Neuronal stem cell (in vitro differentiated cells): Measurements from ENCODE around the gene CCNYL1.
"Not testable (repeated sequence)": the region's sequence is repeated elsewhere in the genome, so short reads cannot be mapped to it uniquely, and the experiment has no call there.

ENCODE experiments used
- DNase-seq: peaks from one replicate; pipeline ENCODE4 v3.0.0-alpha.2; 2013; ENCODE audit warnings: low spot score
- H2AFZ ChIP-seq: one replicate; pipeline ENCODE4 v1.6.1; 2013; ENCODE audit warnings: mild to moderate bottlenecking, low read length, inconsistent platforms
- H2AK5ac ChIP-seq: 2 replicates; pipeline ENCODE4 v1.6.1; 2013; ENCODE audit warnings: low read depth, mild to moderate bottlenecking, inconsistent platforms, low read length, moderate library complexity, mixed read lengths
- H2BK120ac ChIP-seq: 2 replicates; pipeline ENCODE4 v1.6.1; 2013; ENCODE audit warnings: low read depth, mild to moderate bottlenecking, inconsistent platforms, low read length, moderate library complexity, mixed read lengths
- H2BK12ac ChIP-seq: one replicate; pipeline ENCODE4 v1.6.1; 2013; ENCODE audit warnings: low read length, inconsistent platforms
- H2BK15ac ChIP-seq: 2 replicates; pipeline ENCODE4 v1.6.1; 2013; ENCODE audit warnings: mild to moderate bottlenecking, low read length, inconsistent platforms, mixed read lengths
- H2BK5ac ChIP-seq: one replicate; pipeline ENCODE4 v1.6.1; 2013; ENCODE audit warnings: inconsistent platforms, mild to moderate bottlenecking, low read length, moderate library complexity
- H3K14ac ChIP-seq: one replicate; pipeline ENCODE4 v1.6.1; 2013; ENCODE audit warnings: low read length, inconsistent platforms
- H3K18ac ChIP-seq: 2 replicates; pipeline ENCODE4 v1.6.1; 2013; ENCODE audit warnings: low read length, inconsistent platforms
- H3K23ac ChIP-seq: 2 replicates; pipeline ENCODE4 v1.6.1; 2013; ENCODE audit warnings: low read depth, mild to moderate bottlenecking, mixed read lengths, low read length, inconsistent platforms; ENCODE audit not compliant: poor library complexity
- H3K27ac ChIP-seq: replicated peaks from 3 replicates; pipeline ENCODE4 v1.5.1; 2013; ENCODE audit warnings: low read length, inconsistent platforms
- H3K27me3 ChIP-seq, 3 experiments: 2 replicates each; pipeline ENCODE4 v1.6.1; 2013; ENCODE audit warnings: low read length in 3 of 3, mild to moderate bottlenecking in 2 of 3, inconsistent platforms in 1 of 3, low read depth in 1 of 3, mixed read lengths in 1 of 3, moderate library complexity in 1 of 3; ENCODE audit not compliant: control insufficient read depth in 3 of 3, insufficient read depth in 3 of 3
- H3K36me3 ChIP-seq, 2 donors: replicated peaks in 1 of 2; 2 replicates each; pipeline ENCODE4 v1.6.1; 2013; ENCODE audit warnings: low read length in 2 of 2; ENCODE audit not compliant: control insufficient read depth in 2 of 2, insufficient read depth in 2 of 2
- H3K4ac ChIP-seq: 2 replicates; pipeline ENCODE4 v1.6.1; 2013; ENCODE audit warnings: inconsistent platforms, mild to moderate bottlenecking, low read length, moderate library complexity
- H3K4me1 ChIP-seq, 2 donors: 1 replicate in 1 of 2; 2 replicates in 1 of 2; pipeline ENCODE4 v1.6.1; 2013; ENCODE audit warnings: low read length in 2 of 2, low read depth in 1 of 2; ENCODE audit not compliant: control insufficient read depth in 2 of 2, insufficient read depth in 1 of 2
- H3K4me2 ChIP-seq: one replicate; pipeline ENCODE4 v1.6.1; 2013; ENCODE audit warnings: mild to moderate bottlenecking, low read length, inconsistent platforms; ENCODE audit not compliant: insufficient read depth, poor library complexity, severe bottlenecking
- H3K4me3 ChIP-seq, 2 donors: 2 replicates each; pipeline ENCODE4 v1.5.1; 2013; ENCODE audit warnings: low read length in 2 of 2, mild to moderate bottlenecking in 2 of 2, inconsistent platforms in 1 of 2, moderate library complexity in 1 of 2
- H3K79me1 ChIP-seq: one replicate; pipeline ENCODE4 v1.6.1; 2013; ENCODE audit warnings: low read depth, mild to moderate bottlenecking, inconsistent platforms, low read length, moderate library complexity
- H3K9ac ChIP-seq: one replicate; pipeline ENCODE4 v1.6.1; 2013; ENCODE audit warnings: mild to moderate bottlenecking, low read depth, low read length, inconsistent platforms; ENCODE audit not compliant: poor library complexity
- H3K9me3 ChIP-seq, 2 donors: replicated peaks in 1 of 2; 2 replicates each; pipeline versions ENCODE3 to v1.6.1; 2013; ENCODE audit warnings: low read length in 2 of 2, mild to moderate bottlenecking in 2 of 2, inconsistent platforms in 1 of 2, low read depth in 1 of 2, mixed read lengths in 1 of 2, moderate library complexity in 1 of 2; ENCODE audit not compliant: control insufficient read depth in 2 of 2, insufficient read depth in 1 of 2
- H4K8ac ChIP-seq: one replicate; pipeline ENCODE4 v1.6.1; 2013; ENCODE audit warnings: low read depth, mild to moderate bottlenecking, inconsistent platforms, low read length, moderate library complexity
- H4K91ac ChIP-seq: one replicate; pipeline ENCODE4 v1.6.1; 2013; ENCODE audit warnings: low read length, low read depth, mild to moderate bottlenecking, inconsistent platforms; ENCODE audit not compliant: poor library complexity
- WGBS, 2 donors: extraction: QIAGEN DNeasy Blood & Tissue Kit; methylation state at CpG; one replicate each; pipeline ENCODE4 v1.1.7; 2013; ENCODE audit warnings: missing lambda C conversion rate in 2 of 2, mixed read lengths in 1 of 2; ENCODE audit not compliant: insufficient read length in 2 of 2, insufficient replicate concordance in 1 of 2; ENCODE audit errors: extremely low coverage in 2 of 2; 5-methylcytosine and 5-hydroxymethylcytosine counted together

CCNYL1 gene

GRCh38 chr2:207749873-207750272, 38.4 kb downstream of the CCNYL1 start:
- Histone ChIP-seq H3K9me3 (no peaks in the 10 kb centered on the region), H2AK5ac (no peak overlapping the region), H3K79me1 (no peaks in the 10 kb centered on the region), H3K18ac (no peak overlapping the region), H3K36me3 (peaks cover 9 to 41% of the 10 kb centered on the region in 2 donors), H3K4me3 (no peak overlapping the region), H3K14ac (no peak overlapping the region), H2AFZ (no peak overlapping the region), H4K8ac (no peak overlapping the region), H2BK120ac (no peak overlapping the region), H3K4me2 (no peak overlapping the region), H3K4ac (no peak overlapping the region), H3K27me3 (no peaks in the 10 kb centered on the region), H3K27ac (no peak overlapping the region), H2BK12ac (no peak overlapping the region), H3K9ac (no peak overlapping the region), H2BK15ac (no peak overlapping the region), H3K4me1 (peaks cover 7 to 13% of the 10 kb centered on the region in 2 donors), H4K91ac (no peak overlapping the region), H2BK5ac (no peak overlapping the region), H3K23ac (no peak overlapping the region)
- WGBS, 2 donors: no CpG with 5 or more reads among the region's 2 CpGs
- DNase-seq: no peak

GRCh38 chr2:207750345-207750744, 38.9 kb downstream of the CCNYL1 start:
- H2AK5ac ChIP-seq: no peak overlapping the region
- H3K27ac ChIP-seq: no peak overlapping the region
- DNase-seq: no peak
- no peak overlapping the region for H2BK120ac ChIP-seq
- H3K79me1 ChIP-seq: no peaks in the 10 kb centered on the region
- no peak overlapping the region for H4K8ac ChIP-seq
- no peak overlapping the region for H3K14ac ChIP-seq
- no peak overlapping the region for H3K4me3 ChIP-seq
- no peak overlapping the region for H3K4me2 ChIP-seq
- H3K36me3 ChIP-seq: peaks cover 12 to 46% of the 10 kb centered on the region in 2 donors
- H3K4me1 ChIP-seq: peaks cover 7 to 11% of the 10 kb centered on the region in 2 donors
- no peak overlapping the region for H3K9ac ChIP-seq
- no peaks in the 10 kb centered on the region for H3K27me3 ChIP-seq
- H3K9me3 ChIP-seq: no peaks in the 10 kb centered on the region
- H2BK15ac ChIP-seq: no peak overlapping the region
- no peak overlapping the region for H3K18ac ChIP-seq
- H3K4ac ChIP-seq: no peak overlapping the region
- H2BK12ac ChIP-seq: no peak overlapping the region
- WGBS, 2 donors: no CpG with 5 or more reads among the region's 7 CpGs
- no peak overlapping the region for H2AFZ ChIP-seq
- peak overlapping the region; percentile 85 for H3K23ac ChIP-seq
- no peak overlapping the region for H2BK5ac ChIP-seq
- H4K91ac ChIP-seq: no peak overlapping the region

- H2BK12ac ChIP-seq: no peak overlapping the region
- no peaks in the 10 kb centered on the region for H3K79me1 ChIP-seq
- no peak overlapping the region for H3K18ac ChIP-seq
- H3K9me3 ChIP-seq: no peaks in the 10 kb centered on the region
- no peak overlapping the region for H4K91ac ChIP-seq
- no peak overlapping the region for H3K9ac ChIP-seq
- peaks cover 12 to 51% of the 10 kb centered on the region in 2 donors for H3K36me3 ChIP-seq
- H2AFZ ChIP-seq: no peak overlapping the region
- H3K27ac ChIP-seq: no peak overlapping the region
- no peak overlapping the region for H2AK5ac ChIP-seq
- no peak overlapping the region for H2BK15ac ChIP-seq
- no peak overlapping the region for H3K4me2 ChIP-seq
- WGBS, 2 donors: no CpG with 5 or more reads among the region's 2 CpGs
- no peak for DNase-seq
- no peak overlapping the region for H3K14ac ChIP-seq
- H3K4me3 ChIP-seq: no peak overlapping the region
- H3K4me1 ChIP-seq: peaks cover 7 to 11% of the 10 kb centered on the region in 2 donors
- no peak overlapping the region for H3K23ac ChIP-seq
- H2BK120ac ChIP-seq: no peak overlapping the region
- no peak overlapping the region for H4K8ac ChIP-seq
- no peaks in the 10 kb centered on the region for H3K27me3 ChIP-seq
- no peak overlapping the region for H3K4ac ChIP-seq
- H2BK5ac ChIP-seq: no peak overlapping the region
These were observed 39.4 kb downstream of the CCNYL1 start for GRCh38 chr2:207750876-207751275.

DNA sequence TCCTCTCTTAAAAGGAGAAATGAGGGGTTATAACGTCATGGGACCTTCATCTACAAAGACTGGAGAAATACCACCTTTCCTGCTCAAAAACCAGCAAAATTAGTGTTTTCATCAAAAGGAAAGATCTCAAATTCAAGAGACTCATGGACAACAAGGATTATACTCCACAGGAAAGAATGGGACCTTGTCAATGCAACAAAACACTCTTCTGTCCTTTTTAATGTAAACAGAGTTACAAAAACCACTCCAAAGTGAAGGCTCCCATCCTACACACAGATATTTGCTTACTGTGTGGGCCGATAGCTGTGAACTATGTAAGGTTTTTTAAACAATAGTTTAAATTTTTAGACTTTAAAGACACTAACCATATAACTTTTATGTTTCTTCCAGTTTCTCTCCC, 42.2 kb downstream of the CCNYL1 start:
- H2BK120ac ChIP-seq, H2BK15ac ChIP-seq, DNase-seq, H3K23ac ChIP-seq, H3K18ac ChIP-seq, H4K91ac ChIP-seq, H3K14ac ChIP-seq, H3K79me1 ChIP-seq, H3K4me2 ChIP-seq, H3K4me3 ChIP-seq, H2AFZ ChIP-seq, H3K27me3 ChIP-seq, H4K8ac ChIP-seq, H2AK5ac ChIP-seq, H2BK5ac ChIP-seq, H3K9me3 ChIP-seq, H3K9ac ChIP-seq, H2BK12ac ChIP-seq, H3K4ac ChIP-seq: not testable (repeated sequence)
- Histone ChIP-seq H3K36me3 (peaks cover 7 to 43% of the 10 kb centered on the region in 2 donors), H3K4me1 (peaks cover 6 to 11% of the 10 kb centered on the region in 2 donors), H3K27ac (peak overlapping the region; percentile 58)
- WGBS, 2 donors: no CpG with 5 or more reads among the region's 2 CpGs
